CD14-positive monocyte (primary cell): ENCODE measurements around the gene SLC25A33. TPM values are rescaled to one million over a fixed set of nuclear protein-coding genes. Genes with fewer than 3 reads are reported as not detected.

ENCODE experiments used
- DNase-seq, 3 donors: peaks; one replicate each; pipeline ENCODE4 v3.0.0-alpha.2; 2011 to 2022
- H2AFZ ChIP-seq: 2 replicates; pipeline ENCODE4 v1.6.0; 2012; ENCODE audit warnings: mild to moderate bottlenecking, low read depth, low read length, inconsistent platforms; ENCODE audit not compliant: insufficient read depth, poor library complexity, severe bottlenecking
- H3K27ac ChIP-seq, 2 donors: 1 replicate in 1 of 2; 2 replicates in 1 of 2; pipeline ENCODE4 v1.5.1; 2012 to 2013; ENCODE audit warnings: low read length in 2 of 2, control low read depth in 1 of 2, inconsistent platforms in 1 of 2, low read depth in 1 of 2, mild to moderate bottlenecking in 1 of 2
- H3K27me3 ChIP-seq, 2 donors: one replicate each; pipeline versions ENCODE4 v1.6.0 to v1.6.1; 2011 to 2013; ENCODE audit warnings: low read length in 2 of 2; ENCODE audit not compliant: control insufficient read depth in 2 of 2, insufficient read depth in 2 of 2
- H3K36me3 ChIP-seq, 2 donors: replicated peaks in 1 of 2; 1 replicate in 1 of 2; 2 replicates in 1 of 2; pipeline versions ENCODE4 v1.5.1 to v1.6.1; 2012 to 2013; ENCODE audit warnings: low read length in 2 of 2, control low read depth in 1 of 2, inconsistent platforms in 1 of 2, mild to moderate bottlenecking in 1 of 2; ENCODE audit not compliant: insufficient read depth in 2 of 2, control insufficient read depth in 1 of 2
- H3K4me1 ChIP-seq, 2 donors: 1 replicate in 1 of 2; 2 replicates in 1 of 2; pipeline versions ENCODE4 v1.5.1 to v1.6.1; 2012 to 2013; ENCODE audit warnings: low read length in 2 of 2, control low read depth in 1 of 2, inconsistent platforms in 1 of 2, mild to moderate bottlenecking in 1 of 2, moderate library complexity in 1 of 2; ENCODE audit not compliant: insufficient read depth in 2 of 2, control insufficient read depth in 1 of 2
- H3K4me2 ChIP-seq: replicated peaks from 2 replicates; pipeline ENCODE3; 2012; ENCODE audit warnings: low read length, moderate library complexity, mild to moderate bottlenecking; ENCODE audit not compliant: poor library complexity, severe bottlenecking; ENCODE audit errors: extremely low read depth
- H3K4me3 ChIP-seq, 3 experiments: fragments of 200-600 bp in 1 of 3; sonication (generic) in 1 of 3; replicated peaks in 1 of 3; 1 replicate in 2 of 3; 2 replicates in 1 of 3; pipeline ENCODE4 v1.5.1; 2011 to 2013; ENCODE audit warnings: low read length in 3 of 3, mild to moderate bottlenecking in 3 of 3, control low read depth in 2 of 3, low read depth in 2 of 3, inconsistent platforms in 1 of 3, moderate library complexity in 1 of 3
- H3K79me2 ChIP-seq: 2 replicates; pipeline ENCODE4 v1.6.0; 2012; ENCODE audit warnings: mild to moderate bottlenecking, control low read depth, inconsistent platforms, low read length, moderate library complexity; ENCODE audit not compliant: insufficient read depth
- H3K9ac ChIP-seq: 2 replicates; pipeline ENCODE4 v1.6.0; 2017; ENCODE audit warnings: low read length, mild to moderate bottlenecking; ENCODE audit not compliant: insufficient read depth, poor library complexity, severe bottlenecking
- H3K9me3 ChIP-seq, 2 donors: replicated peaks in 1 of 2; 1 replicate in 1 of 2; 2 replicates in 1 of 2; pipeline versions ENCODE4 v1.5.1 to v1.6.1; 2012 to 2013; ENCODE audit warnings: low read length in 2 of 2, control low read depth in 1 of 2; ENCODE audit not compliant: control insufficient read depth in 1 of 2, insufficient read depth in 1 of 2
- H4K20me1 ChIP-seq: 2 replicates; pipeline ENCODE4 v1.6.0; 2012; ENCODE audit warnings: mild to moderate bottlenecking, low read length, control low read depth, moderate library complexity; ENCODE audit not compliant: insufficient read depth
- H3K27ac Mint-ChIP-seq, 7 donors: one replicate each; pipeline ENCODE4 v1.8.0; 2020; ENCODE audit warnings: mild to moderate bottlenecking in 7 of 7, mixed read lengths in 7 of 7, moderate library complexity in 6 of 7, inconsistent platforms in 2 of 7
- H3K27me3 Mint-ChIP-seq, 3 donors: one replicate each; pipeline ENCODE4 v1.8.0; 2021 to 2022; ENCODE audit warnings: low read depth in 3 of 3, mild to moderate bottlenecking in 3 of 3, mixed read lengths in 3 of 3, moderate library complexity in 3 of 3, inconsistent platforms in 1 of 3
- H3K36me3 Mint-ChIP-seq, 2 donors: one replicate each; pipeline ENCODE4 v1.8.0; 2020; ENCODE audit warnings: mixed read lengths in 2 of 2, inconsistent platforms in 1 of 2, mild to moderate bottlenecking in 1 of 2
- H3K4me1 Mint-ChIP-seq: one replicate; pipeline ENCODE4 v1.8.0; 2020; ENCODE audit warnings: mild to moderate bottlenecking, mixed read lengths
- H3K4me3 Mint-ChIP-seq, 2 donors: one replicate each; pipeline ENCODE4 v1.8.0; 2020; ENCODE audit warnings: mild to moderate bottlenecking in 2 of 2, mixed read lengths in 2 of 2, moderate library complexity in 1 of 2
- H3K9me3 Mint-ChIP-seq, 7 donors: one replicate each; pipeline ENCODE4 v1.8.0; 2020 to 2022; ENCODE audit warnings: mixed read lengths in 7 of 7, mild to moderate bottlenecking in 6 of 7, moderate library complexity in 6 of 7, inconsistent platforms in 2 of 7
- WGBS: methylation state at CpG from one replicate; pipeline ENCODE4 v1.1.5; 2013; ENCODE audit warnings: missing lambda C conversion rate; ENCODE audit not compliant: insufficient coverage; 5-methylcytosine and 5-hydroxymethylcytosine counted together
- intact Hi-C, 2 donors: fragments of 100-400 bp; cut with micrococcal nuclease; formaldehyde crosslinking; loops; one replicate each; pipeline versions ENCODE4 v1.15.0 to v1.15.1; 2023
- polyA plus RNA-seq, 3 donors: library from polyadenylated mRNA; depleted of rRNA in 1 of 3; unstranded in 2 of 3; stranded (reverse) in 1 of 3; fragments of 300-500 nt in 2 of 3; fragments of >200 nt in 1 of 3; fragmentation: Illumina TruSeq in 2 of 3; gene quantifications; 1 replicate in 2 of 3; 2 replicates in 1 of 3; pipeline ENCODE4 v1.2.3, GENCODE V29; 2012 to 2021
- TF ChIP-seq, protein P1 (sequence below): fragments of 200-600 bp; IDR thresholded peaks from one replicate; pipeline ENCODE4 v1.8.0; 2022; ENCODE audit warnings: antibody characterized with exemption, mild to moderate bottlenecking

SLC25A33 gene
- polyA plus RNA-seq, 3 donors: 2.3 to 6.4 (median 4.4) TPM

DNA sequence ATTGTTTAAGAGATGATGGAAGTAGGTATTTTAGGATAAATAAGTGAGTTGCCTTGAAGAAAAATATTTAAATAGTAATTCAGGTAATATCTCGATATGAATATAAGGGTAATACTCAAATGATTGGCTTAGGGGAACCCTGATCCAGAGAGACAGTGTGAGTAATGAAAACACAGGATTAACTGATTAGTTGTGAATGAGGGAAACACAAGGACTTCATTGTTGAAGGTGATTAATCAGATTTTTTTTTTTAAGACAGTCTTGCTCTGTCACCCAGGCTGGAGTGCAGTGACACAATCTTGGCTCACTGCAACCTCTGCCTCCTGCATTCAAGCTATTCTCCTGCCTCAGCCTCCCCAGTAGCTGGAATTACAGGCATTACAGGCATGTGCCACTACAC is 12.7 kb downstream of the SLC25A33 start:
- Mint-ChIP-seq H3K4me3 (no peak overlapping the region), H3K36me3 (peaks cover 23 to 42% of the 10 kb centered on the region in 2 donors), H3K9me3 (no peaks in the 10 kb centered on the region), H3K27ac (no peak overlapping the region), H3K4me1 (peaks cover 4% of the 10 kb centered on the region), H3K27me3 (peaks cover 0 to 3% (median 0%) of the 10 kb centered on the region in 3 donors)
- no peak for DNase-seq
- no peak overlapping the region for H3K9ac ChIP-seq
- H4K20me1 ChIP-seq: peaks cover 44% of the 10 kb centered on the region
- H3K36me3 ChIP-seq: peaks cover 22 to 36% of the 10 kb centered on the region in 2 donors
- no peaks in the 10 kb centered on the region for H3K27me3 ChIP-seq
- no peak overlapping the region for H3K4me3 ChIP-seq
- no peak overlapping the region for H2AFZ ChIP-seq
- H3K27ac ChIP-seq: no peak overlapping the region
- H3K79me2 ChIP-seq: peaks cover 43% of the 10 kb centered on the region
- intact Hi-C loops: no loop called here
- WGBS: 100% methylated on average over 1 of the region's 1 CpG
- no peaks in the 10 kb centered on the region for H3K4me1 ChIP-seq
- H3K9me3 ChIP-seq: no peaks in the 10 kb centered on the region
- H3K4me2 ChIP-seq: no peak overlapping the region
- TF ChIP-seq, protein P1, sequence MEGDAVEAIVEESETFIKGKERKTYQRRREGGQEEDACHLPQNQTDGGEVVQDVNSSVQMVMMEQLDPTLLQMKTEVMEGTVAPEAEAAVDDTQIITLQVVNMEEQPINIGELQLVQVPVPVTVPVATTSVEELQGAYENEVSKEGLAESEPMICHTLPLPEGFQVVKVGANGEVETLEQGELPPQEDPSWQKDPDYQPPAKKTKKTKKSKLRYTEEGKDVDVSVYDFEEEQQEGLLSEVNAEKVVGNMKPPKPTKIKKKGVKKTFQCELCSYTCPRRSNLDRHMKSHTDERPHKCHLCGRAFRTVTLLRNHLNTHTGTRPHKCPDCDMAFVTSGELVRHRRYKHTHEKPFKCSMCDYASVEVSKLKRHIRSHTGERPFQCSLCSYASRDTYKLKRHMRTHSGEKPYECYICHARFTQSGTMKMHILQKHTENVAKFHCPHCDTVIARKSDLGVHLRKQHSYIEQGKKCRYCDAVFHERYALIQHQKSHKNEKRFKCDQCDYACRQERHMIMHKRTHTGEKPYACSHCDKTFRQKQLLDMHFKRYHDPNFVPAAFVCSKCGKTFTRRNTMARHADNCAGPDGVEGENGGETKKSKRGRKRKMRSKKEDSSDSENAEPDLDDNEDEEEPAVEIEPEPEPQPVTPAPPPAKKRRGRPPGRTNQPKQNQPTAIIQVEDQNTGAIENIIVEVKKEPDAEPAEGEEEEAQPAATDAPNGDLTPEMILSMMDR: no peak

DNA sequence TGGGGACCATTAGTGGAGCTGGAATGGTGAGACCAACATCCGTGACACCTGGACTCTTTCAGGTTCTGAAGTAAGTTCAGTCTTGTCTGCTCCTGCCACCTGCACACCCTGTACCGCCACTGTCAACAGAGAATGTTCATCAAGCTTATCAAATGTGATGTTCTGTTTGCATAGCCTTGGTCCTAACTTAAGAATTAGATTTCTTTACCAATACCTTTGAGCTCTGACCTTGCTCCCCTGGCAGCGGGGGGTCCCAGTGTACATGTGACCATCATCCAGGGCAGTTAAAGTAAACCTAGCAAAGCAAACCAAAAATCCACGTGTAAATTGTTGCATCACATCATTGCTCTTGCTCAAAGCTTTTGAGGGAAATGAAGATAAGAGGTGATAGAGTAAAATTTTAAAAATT is 14.5 kb downstream of the SLC25A33 start:
- H3K4me1 ChIP-seq: no peaks in the 10 kb centered on the region
- H3K36me3 Mint-ChIP-seq: peaks cover 37 to 57% of the 10 kb centered on the region in 2 donors
- 100% methylated on average over 2 of the region's 4 CpGs for WGBS
- H3K9ac ChIP-seq: no peak overlapping the region
- TF ChIP-seq, protein P1: no peak
- H3K27ac Mint-ChIP-seq: no peak overlapping the region
- no peak overlapping the region for H3K4me3 ChIP-seq
- peaks cover 2% of the 10 kb centered on the region for H3K4me1 Mint-ChIP-seq
- intact Hi-C loops: no loop called here
- no peaks in the 10 kb centered on the region for H3K9me3 Mint-ChIP-seq
- H2AFZ ChIP-seq: no peak overlapping the region
- peaks cover 0 to 3% (median 0%) of the 10 kb centered on the region in 3 donors for H3K27me3 Mint-ChIP-seq
- H3K4me3 Mint-ChIP-seq: no peak overlapping the region
- DNase-seq: no peak
- H3K27ac ChIP-seq: no peak overlapping the region
- H3K9me3 ChIP-seq: no peaks in the 10 kb centered on the region
- H3K36me3 ChIP-seq: peaks cover 29 to 51% of the 10 kb centered on the region in 2 donors
- H3K4me2 ChIP-seq: no peak overlapping the region
- H3K27me3 ChIP-seq: no peaks in the 10 kb centered on the region
- peaks cover 26% of the 10 kb centered on the region for H3K79me2 ChIP-seq
- peaks cover 27% of the 10 kb centered on the region for H4K20me1 ChIP-seq
